Activated CD4-positive, alpha-beta T cell treated with anti-CD3 and anti-CD28 coated beads for 4 hours (primary cell): ENCODE measurements around the gene SIL1.
"Not testable (repeated sequence)": the region's sequence is repeated elsewhere in the genome, so short reads cannot be mapped to it uniquely, and the experiment has no call there.

Source experiments
- DNase-seq, 2 donors: peaks; one replicate each; pipeline ENCODE4 v3.0.0-alpha.2; 2020

Gene SIL1

DNA sequence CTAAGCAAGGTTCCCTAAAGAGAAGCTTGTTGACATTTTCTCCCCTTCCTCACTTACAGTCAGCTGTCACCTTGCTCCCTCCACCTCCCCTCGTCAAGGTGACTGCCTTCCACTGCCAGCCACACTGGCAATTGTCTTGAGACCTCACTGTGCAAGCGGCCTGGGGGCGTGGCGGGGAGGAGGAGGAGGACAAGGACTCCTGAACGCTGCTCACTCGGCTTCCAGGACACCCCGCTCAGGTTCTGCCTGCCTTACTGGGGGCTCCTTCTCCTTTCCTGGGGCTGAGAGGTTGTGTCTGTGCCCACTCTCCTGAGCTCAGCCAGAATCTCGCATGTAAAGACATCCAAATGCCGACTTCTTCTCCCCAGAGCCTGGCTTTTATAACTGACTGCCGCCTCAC lies 262.7 kb downstream of the SIL1 start:
- DNase-seq = no peak

DNA sequence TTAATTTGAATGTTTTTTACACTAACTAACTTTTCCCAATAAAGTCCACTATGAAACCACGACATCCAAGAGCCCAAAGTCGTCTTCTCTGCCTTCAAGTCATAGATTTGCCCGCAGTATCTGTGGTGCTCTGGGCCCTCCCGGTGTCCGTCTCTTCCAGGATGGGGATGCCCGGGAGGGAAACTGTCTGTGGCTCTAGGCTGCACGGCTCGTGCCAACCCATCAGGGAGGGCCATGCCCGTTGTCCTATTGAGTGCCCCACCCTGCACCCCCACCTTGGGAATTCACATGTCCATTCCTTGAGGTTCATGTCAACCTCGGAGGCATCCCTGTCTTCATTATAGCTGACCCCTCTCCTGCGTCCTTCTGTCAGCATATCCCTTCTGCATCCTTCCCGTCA lies 263.2 kb downstream of the SIL1 start:
- DNase-seq = no peak

DNA sequence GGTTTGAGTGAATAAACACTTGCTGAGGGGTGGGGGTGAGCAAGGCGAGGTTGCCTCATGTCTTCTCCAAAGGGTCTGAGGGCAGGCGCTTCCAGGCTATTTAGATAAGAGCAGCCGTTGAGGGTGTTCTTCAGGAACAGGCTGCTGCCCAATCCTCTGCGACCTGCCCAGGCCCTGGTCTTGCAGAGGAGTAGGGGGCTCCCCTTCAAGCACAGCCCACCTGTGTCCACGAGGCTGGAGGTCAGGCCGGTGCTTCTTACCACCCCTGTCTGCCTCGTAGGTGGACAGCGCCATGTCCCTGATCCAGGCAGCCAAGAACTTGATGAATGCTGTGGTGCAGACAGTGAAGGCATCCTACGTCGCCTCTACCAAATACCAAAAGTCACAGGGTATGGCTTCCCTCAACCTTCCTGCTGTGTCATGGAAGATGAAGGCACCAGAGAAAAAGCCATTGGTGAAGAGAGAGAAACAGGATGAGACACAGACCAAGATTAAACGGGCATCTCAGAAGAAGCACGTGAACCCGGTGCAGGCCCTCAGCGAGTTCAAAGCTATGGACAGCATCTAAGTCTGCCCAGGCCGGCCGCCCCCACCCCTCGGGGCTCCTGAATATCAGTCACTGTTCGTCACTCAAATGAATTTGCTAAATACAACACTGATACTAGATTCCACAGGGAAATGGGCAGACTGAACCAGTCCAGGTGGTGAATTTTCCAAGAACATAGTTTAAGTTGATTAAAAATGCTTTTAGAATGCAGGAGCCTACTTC lies 264.5 kb downstream of the SIL1 start:
- no peak for DNase-seq

DNA sequence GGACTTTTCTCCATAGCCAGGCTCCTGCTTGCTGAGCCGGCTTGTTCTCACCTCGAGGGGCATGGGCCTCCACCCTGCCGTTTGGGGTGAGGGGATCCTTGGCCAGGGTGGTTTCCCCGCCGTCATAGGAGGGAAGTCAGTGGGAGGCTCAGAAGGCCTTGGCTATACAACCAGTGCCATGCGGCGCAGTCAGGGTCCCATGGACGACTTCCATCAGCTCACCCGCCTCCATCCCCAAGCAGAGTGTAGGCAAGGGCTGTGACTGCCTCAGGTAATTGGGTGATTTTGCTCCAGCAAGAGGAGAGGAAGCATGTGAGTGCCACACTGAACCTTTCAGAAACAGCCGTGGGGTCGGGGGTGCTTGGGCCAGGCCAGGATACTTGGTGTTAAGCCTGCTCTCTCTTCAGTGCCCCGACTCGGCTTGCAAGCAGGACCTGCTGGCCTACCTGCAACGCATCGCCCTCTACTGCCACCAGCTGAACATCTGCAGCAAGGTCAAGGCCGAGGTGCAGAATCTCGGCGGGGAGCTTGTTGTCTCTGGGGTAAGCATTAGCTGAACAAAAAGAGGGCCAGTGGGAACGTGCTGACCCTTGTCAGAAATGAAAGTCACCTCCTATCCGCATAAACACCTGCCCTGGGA lies 265.9 kb downstream of the SIL1 start:
- DNase-seq = no peak

DNA sequence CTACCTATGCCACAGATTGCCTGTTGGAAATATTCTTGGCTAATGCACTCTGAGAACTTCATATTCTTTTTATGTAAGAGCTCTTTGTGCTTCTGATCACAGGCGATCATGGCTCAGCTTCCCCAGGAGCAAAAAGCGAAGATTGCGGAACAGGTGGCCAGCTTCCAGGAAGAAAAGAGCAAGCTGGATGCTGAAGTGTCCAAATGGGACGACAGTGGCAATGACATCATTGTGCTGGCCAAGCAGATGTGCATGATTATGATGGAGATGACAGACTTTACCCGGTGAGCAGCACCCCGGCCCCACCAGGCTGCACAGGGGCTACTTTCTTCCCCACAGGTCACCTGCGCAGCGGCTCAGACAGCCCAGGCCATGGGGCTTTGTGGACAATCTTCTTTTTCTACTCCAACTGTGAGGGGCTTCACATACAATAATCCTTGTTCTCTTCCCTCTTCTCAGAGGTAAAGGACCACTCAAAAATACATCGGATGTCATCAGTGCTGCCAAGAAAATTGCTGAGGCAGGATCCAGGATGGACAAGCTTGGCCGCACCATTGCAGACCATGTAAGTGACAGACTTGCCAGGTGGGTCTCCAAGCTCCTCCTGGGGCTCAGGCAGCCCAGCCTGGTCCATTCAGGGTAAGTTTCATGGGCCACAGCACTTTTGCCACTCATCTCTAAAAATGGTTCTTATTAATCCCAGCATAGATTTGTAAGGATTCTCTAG lies 267.6 kb downstream of the SIL1 start:
- DNase-seq = no peak

DNA sequence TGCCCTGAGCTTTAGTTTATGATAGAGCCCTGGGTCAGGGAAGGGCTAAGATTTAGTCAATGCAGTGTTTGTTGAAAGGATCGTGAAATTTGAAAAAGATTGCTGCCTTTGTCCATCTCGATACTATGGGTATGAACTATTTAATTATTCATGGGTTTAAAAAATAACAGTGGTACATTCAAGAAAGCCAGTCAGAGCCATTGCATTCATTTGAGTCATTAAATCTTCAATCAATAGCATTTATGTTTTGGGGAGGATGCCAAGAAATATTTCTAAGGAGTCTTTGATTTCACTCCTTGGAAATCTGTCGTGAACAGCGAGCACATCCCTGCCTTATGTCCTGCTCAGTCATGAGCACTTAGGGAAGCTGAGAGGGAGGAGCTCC lies 268.6 kb downstream of the SIL1 start:
- DNase-seq = no peak

DNA sequence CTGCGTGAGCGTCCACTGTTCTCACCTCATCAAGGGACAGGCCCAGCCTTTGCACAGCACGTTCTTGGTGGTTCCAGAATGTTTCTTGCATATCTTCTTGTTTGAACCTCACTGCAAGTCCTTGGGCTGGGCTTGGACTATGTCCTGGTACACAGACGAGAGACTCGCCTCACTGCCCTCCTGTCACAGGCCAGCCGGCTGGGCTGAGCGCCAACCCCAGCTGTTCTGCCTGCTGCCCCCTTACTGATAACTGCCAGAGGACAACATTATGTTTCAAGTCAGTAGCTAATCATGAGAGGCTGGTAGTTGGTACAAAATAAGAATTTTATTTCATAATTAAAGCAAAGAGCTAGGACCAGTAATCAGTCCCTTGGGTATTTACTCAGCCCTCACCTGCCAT lies 270.2 kb downstream of the SIL1 start:
- DNase-seq = no peak

DNA sequence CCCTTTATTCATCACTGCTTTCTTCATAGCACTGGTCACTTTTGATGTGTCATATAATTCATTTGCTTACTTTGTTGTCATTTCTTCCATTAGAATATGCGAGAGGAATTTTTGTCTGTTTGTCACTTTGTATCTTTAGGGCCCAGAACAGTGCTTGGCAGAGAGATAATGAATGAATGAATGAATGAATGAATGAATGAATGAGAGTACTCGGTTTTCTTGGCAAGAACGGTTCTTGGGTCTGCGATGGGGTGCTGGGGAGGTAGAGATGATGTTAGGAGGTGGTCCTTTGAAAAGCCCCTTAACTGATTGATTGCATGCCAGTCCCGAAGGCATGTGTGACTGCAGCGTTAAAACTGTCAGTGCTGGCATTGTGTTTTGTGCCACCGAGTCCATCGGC lies 270.6 kb downstream of the SIL1 start:
- DNase-seq = no peak

DNA sequence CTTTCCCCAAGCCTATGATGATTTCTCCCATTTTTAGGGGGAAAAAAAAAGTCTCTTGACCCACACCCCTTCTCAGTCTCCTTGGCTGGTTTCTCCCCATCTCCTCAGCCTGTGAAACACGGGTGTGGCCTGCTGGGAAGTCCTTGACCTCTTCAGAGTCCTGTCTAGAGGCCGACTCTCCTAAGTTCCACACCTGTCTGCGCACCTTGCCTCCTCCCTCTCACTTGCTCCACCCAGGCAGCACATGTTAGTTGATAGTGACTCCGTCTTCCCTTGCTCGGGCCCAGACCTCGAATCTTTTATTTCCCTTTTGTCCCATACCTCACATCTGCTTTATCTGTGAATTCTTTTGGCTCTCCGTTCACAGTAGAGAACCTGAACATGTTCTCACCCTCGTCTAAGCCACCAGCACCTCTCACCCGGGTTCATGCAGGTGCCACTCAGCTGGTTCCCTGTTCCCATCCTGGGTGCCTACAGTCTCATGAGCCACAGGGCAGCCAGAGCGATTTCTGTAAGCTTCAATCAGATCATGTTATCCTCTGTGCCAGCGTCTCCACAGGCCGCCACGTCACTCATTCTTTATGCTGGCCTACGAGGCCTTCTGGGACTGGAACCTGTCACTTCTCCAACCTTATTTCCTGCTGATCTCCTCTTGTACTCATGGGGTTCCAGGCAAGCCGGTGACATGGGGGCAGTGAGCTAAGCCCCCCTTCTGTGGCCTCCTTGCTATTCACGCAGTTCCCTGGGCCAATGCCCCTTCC lies 271.3 kb downstream of the SIL1 start:
- DNase-seq = no peak

DNA sequence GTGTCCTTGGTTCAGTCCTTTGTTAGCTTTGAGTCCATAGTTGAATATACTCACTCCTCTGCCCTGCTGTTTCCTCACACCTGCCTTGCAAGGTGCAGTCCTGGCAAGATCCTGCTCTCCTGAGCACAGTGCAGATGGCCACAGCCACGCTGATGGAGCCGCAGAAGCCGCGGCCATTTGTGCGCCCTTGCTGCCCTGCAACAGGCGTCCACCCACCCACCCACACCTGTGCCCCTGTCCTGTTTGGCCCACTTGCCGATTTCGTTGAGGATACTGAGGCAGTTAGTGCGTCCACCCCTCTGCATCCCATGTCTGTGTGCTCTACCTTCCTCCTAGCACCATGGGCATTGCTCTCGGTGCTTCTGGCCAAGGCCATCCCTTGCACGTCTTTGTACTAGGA lies 271.9 kb downstream of the SIL1 start:
- DNase-seq = no peak

DNA sequence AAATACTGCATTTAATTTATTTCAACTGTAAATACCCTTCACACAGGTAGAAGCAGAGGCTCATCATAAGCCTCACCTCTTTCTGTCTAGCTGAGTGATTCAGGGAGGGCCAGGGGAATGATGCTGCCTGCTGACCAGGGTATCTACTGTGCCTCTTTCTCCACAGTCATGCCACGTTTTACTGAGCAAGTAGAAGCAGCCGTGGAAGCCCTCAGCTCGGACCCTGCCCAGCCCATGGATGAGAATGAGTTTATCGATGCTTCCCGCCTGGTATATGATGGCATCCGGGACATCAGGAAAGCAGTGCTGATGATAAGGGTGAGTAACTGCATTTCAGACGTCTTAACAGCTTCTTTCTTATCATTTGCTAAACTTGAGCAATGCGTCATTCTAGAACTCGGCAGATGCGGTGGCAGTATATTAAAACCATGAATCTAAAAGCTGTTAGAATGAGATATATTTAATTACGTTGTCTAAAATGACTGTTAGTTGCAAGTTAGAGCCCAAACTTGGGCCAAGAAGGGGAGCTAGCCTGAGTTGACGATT lies 273.0 kb downstream of the SIL1 start:
- DNase-seq = no peak

DNA sequence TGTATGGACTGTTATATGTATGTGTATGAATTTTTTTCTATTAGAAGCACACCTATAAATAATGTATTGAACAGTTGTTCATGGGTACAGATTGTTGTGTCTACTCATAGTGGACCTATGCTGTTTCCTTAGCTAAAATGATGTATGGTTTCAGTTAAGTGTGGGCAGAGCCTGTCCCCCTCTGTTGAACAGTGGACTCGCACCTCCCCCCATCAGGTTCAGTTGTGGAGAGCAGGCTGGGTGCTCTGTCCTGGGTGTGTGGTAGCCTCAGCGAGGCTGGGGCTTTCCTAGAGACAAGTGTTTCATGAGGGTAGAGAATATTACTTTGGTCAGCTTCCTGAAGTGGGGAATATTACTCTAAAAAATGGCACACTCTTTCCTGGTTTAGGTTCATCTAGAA lies 275.7 kb downstream of the SIL1 start:
- DNase-seq = no peak

DNA sequence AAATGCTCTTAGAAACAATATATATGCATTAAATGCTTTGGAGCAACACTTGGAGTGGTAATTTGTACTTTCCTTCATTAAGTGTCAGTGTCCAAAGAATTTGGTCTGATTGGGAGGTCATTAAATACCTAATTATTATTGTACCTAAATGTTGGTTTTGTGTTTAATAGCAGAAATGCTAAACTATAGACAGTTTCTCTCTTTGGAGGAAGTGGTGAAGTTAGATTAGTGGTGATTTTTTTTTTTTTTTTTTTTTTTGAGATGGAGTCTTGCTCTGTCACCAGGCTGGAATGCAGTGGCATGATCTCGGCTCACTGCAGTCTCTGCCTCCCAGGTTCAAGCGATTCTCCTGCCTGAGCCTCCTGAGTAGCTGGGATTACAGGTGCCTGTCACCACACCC lies 276.8 kb downstream of the SIL1 start:
- DNase-seq = not testable (repeated sequence)

DNA sequence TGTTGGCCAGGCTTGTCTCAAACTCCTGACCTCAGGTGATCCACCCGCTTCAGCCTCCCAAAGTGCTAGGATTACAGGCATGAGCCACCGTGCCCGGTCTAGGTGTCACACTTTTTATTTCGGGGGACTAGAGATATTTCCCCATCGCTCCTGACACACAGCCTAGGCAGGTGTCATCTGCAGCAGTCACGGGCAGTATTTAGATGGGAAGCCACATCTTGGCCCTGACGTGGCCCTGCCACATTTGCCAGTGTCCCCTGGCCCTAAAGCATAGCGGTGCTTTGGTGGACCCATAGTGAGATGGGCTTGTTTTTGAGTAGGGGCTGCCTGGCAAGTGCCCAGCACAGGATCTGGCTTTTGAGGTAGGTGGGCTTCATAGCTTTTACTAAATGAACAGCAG lies 278.0 kb downstream of the SIL1 start:
- no peak for DNase-seq

DNA sequence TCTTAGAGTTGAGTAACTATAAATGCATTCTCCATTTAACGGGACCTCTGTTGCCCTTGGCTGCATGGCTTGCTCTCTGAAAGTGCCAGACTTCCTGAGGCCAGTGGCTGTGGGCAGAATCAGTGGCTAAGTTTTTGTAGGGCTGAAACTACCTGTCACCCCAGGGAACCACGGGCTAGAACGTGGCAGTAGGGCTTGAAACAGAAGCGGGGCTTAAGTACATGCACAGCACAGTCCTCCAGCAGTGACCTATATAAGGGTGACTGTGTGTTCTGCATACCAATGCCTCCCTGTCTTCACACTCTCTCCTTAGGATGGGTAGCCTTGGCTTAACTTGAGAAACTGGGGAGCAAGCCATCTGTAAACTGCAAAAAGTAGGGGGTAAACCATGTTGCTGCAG lies 279.5 kb downstream of the SIL1 start:
- DNase-seq = no peak

DNA sequence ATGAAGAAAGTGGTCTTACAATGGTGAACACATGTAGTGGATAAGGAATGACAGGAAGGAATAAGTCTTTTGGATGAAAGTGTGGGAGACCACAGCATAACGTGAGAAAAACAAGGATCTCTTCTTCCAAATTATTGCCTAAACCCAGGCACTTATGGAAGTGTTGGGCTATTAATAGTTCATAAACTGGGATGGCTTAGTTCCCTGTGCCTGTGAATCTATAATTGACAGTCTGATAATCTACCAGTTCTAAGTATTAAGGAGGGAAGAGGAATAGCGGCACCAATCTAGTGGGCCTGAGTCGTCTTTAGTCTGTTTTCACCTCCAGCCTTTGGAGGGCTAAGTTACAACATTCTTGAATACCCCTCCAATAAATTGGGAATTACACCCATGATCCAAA lies 283.8 kb downstream of the SIL1 start:
- no peak for DNase-seq

DNA sequence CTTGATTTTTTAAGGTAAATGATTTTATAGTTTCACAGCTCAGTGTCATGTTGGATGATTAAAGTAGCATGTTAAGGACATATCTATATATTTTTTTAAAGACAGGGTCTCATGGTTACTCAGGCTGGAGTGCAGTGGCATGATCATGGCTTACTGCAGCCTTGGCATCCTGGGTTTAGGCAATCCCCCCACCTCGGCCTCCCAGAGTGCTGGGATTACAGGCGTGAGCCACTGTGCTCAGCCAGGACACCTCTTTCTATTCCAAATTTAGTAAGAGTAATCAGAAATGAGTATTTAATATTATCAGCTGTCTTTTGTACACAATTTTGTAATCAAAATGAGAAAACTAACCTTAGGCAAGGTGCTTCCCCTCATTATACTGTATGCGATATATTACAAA lies 284.4 kb downstream of the SIL1 start:
- DNase-seq = no peak

DNA sequence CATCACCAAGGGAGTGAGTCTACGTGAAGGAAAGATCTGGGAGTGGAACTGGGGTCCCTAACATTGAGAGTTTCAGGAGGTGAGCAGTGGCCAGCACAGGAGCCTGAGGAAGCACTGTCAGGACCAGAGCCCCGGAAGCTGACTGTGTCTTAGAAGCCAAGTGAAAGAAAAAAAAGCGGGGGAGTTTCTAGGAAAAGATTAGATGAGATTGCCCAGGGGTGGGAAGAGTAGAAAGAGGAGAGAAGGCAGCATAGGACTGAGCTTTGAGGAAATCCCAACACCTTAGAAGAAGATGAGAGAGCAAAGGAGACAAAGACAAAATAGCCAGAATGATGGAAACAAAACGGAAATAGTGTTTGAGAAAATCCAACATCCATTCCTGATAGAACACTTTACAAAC lies 286.1 kb downstream of the SIL1 start:
- DNase-seq = no peak

DNA sequence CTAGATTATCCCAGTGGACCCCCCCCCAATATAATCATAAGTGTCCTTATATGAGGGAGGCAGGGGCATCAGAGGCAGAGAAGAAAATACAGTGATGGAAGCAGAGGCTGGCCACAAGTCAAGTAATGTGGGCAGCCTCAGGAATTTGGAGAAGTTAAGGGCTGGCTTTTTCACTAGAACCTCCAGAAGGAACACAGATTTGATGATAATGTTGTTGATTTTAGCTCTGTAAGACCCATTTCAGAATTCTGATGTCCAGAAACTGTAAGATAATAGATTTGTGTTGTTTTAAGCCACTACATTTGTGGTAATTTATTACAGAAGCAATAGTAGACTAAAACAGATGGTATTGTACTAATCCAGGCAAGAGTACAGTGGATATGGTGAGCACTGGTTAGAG lies 286.7 kb downstream of the SIL1 start:
- DNase-seq = no peak

DNA sequence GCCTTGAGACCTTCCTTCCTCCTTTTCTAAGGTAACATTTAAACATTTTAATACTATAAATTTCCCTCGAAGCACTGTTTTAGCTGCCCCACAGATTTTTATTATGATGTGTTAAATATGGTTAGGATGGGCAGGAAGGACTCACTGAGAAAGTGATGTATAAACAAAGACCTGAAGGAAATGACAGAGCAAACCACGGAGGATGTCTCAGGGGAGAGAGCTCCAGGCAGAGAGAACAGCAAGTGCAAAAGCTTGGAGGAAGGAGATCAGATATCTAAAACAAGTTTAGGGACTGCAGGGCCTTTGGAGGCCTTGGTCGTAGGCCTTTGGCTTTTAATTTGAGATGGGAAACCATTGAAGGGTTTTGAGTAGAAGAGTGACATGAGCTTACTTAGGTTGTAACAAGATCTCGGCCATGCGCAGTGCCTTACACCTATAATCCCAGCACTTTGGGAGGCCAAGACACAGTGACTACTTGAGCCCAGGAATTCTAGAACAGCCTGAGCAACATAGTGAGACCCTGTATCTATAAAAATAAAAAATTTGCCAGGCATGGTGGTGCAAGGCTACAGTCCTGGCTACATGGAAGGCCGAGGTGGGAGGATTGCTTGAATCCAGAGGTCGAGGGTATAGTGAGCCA lies 287.5 kb downstream of the SIL1 start:
- no peak for DNase-seq

DNA sequence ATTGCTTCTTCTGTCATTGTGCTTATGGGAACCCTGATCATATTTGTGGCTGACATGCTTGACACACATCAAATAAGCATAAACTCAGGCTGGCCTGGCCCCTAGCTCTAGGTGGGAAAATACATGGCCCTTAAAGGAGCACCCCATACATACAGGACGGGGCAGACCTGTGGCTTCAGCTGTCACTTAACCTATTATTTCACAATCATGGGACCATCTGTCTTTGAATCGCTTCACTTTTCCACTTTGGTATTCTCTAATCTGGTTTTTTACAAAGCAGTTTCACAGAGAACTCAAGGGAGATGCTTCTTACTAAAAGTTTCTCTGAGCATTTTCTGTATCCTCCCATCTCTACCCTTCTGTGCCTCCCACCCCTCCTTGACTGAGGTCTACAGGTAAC lies 288.4 kb downstream of the SIL1 start:
- DNase-seq = no peak

DNA sequence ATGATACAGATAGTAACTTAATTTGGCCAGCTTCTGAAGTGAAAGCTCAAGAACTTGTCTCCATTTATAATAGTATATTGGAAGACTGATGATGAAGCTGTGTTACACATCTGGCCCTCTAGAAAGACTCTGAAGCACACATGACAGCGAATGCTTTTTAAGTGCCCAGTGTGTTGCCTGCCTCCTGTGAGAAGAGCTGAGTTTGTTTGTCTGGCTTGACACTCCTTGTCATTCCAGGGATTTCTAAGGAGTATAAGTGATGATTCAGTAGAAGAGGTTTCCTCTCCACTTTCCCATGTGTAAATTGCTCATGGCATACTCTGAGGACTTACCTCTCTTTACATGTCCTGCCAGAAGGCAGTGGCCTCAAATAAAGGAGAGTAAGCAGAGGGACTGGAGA lies 292.6 kb downstream of the SIL1 start:
- DNase-seq = no peak
